Urinary bladder (tissue), 4 donors: ENCODE data around the gene RAMP1. TPM values are rescaled to one million over a fixed set of nuclear protein-coding genes. Genes with fewer than 3 reads are reported as not detected.
A peak's percentile ranks its signal among the peaks of the same experiment; 100 is the strongest.

ENCODE experiments used
- DNase-seq: peaks from one replicate; pipeline ENCODE4 v3.0.0-alpha.2; 2015; ENCODE audit errors: extremely low spot score
- H3K27ac ChIP-seq: one replicate; pipeline ENCODE4 v1.5.1; 2013; ENCODE audit warnings: low read depth, mild to moderate bottlenecking, moderate library complexity
- H3K36me3 ChIP-seq: one replicate; pipeline ENCODE4 v1.6.1; 2013; ENCODE audit warnings: mild to moderate bottlenecking, moderate library complexity; ENCODE audit not compliant: insufficient read depth
- H3K4me1 ChIP-seq: one replicate; pipeline ENCODE4 v1.6.1; 2013; ENCODE audit warnings: mild to moderate bottlenecking, moderate library complexity; ENCODE audit not compliant: insufficient read depth
- H3K4me3 ChIP-seq: one replicate; pipeline ENCODE4 v1.5.1; 2013; ENCODE audit warnings: low read depth, low read length
- WGBS: extraction: QIAGEN DNeasy Blood & Tissue Kit; methylation state at CpG from one replicate; pipeline ENCODE4 v1.1.7; 2013; 5-methylcytosine and 5-hydroxymethylcytosine counted together
- polyA plus RNA-seq: library from polyadenylated mRNA; stranded (reverse); fragments of 200-250 nt; gene quantifications from one replicate; pipeline ENCODE4 v1.2.3, GENCODE V29; 2013
- total RNA-seq: library from RNA; depleted of rRNA; stranded (reverse); fragments of >200 nt; gene quantifications from one replicate; pipeline ENCODE4 v1.2.3, GENCODE V29; 2014
- donor health status: healthy with polysubstance abuse.
- donor health status: healthy.

The RAMP1 gene
- total and polyA plus RNA-seq, 2 donors, result 13.2 to 185 TPM

DNA sequence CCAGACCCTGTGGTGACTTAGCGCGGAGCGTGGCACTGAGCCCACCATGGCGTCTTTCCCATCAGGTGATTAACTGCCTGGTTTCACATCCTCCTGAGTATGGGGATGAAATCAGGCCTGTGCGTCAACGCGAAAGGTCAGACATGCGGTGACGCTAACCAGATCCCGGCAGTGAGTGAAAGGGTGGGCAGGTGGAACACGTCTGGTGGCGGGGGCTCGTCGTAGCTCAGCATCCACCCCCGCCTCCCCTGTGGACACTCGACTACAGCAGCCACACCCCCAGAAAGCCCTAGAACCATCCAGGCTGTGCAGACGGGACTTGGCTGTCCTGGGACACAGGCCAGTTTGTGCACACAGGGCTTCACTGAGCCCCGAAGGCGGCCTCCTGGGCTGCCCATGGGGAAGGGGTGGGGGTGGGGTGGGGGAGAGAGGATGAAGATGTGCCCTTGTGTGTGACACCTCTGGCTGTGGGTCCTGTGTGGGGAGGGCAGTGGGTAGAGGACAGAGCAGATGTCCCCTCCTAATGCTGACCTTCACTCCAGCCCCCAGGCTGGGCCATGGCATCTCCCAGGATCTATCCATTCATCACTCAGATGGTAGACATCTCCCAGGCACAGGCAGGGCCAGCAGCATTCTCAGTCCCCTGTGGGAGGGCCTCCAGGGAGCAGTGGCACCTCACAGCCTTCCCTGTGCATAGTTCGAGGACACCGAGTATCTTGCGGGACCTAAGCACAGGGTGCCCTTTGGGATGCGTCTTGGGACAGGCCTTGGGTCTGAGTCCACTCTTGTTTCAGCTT lies 27.5 kb downstream of the RAMP1 start:
- DNase-seq, result peak; percentile 43
- Histone ChIP-seq H3K36me3 (no peaks in the 10 kb centered on the region), H3K4me1 (no peaks in the 10 kb centered on the region), H3K4me3 (no peak overlapping the region), H3K27ac (no peak overlapping the region)
- 42% methylated on average over 23 of the region's 23 CpGs for WGBS

DNA sequence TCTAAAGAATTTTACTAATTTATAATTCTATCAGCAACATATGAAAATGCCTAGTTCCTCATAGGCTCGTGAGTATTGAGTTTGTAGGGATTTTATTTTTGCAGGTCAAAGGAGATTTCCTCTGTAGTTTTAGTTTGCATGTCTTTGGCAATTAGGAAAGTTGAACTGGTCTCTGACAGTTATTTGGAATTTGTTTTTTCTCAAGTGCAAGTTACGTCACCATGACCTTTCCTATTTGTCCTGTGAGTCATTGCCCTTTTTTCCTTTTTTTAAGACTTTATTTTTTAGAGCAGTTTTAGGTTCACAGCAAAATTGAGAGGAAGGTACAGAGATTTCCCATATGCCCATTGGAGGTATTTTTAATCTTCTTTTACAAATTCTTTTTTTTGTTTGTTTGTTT lies 29.0 kb downstream of the RAMP1 start:
- H3K4me1 ChIP-seq, result no peaks in the 10 kb centered on the region
- no peak overlapping the region for H3K27ac ChIP-seq
- no peak overlapping the region for H3K4me3 ChIP-seq
- WGBS, result 38% methylated on average over 2 of the region's 2 CpGs
- DNase-seq, result no peak
- no peaks in the 10 kb centered on the region for H3K36me3 ChIP-seq

DNA sequence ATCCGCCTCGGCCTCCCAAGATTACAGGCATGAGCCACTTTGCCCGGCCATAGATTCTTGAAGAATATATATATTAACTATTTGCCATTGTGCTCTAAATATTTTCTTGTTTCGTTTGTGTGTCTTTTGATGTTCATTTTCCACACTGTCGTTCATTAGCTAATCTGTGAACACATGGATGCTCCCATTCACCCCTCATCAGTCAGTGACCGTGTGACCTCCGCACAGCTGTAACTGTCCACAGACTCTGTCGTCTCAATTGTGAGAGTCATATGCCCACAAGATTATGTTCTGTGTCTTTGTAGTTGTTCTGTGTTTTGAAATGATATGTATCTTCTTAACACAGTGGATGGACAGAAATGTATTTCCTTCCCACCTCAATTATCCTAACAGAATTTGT lies 29.6 kb downstream of the RAMP1 start:
- no peak overlapping the region for H3K27ac ChIP-seq
- 92% methylated on average over 8 of the region's 8 CpGs for WGBS
- DNase-seq, result no peak
- no peak overlapping the region for H3K4me3 ChIP-seq
- H3K36me3 ChIP-seq, result no peaks in the 10 kb centered on the region
- H3K4me1 ChIP-seq, result no peaks in the 10 kb centered on the region

DNA sequence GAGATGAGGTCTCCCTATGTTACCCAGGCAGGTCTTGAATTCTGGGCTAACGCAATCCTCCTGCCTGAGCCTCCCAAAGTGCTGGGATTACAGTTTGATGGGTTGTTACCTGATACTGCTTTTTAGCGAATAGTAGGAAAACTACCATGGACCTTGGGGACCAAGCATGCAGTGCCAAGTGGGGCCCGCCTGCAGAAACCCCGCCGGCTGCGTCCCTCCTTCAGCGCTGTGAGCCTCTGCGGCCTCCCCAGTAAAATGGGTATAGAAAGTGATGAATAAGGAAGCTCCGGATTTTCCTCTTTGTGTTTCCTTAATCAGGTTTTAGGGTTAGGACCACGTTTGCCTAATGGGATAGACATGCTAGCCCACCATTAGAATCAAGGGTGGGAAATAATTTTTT lies 30.4 kb downstream of the RAMP1 start:
- H3K4me3 ChIP-seq, result no peak overlapping the region
- no peak for DNase-seq
- no peak overlapping the region for H3K27ac ChIP-seq
- 97% methylated on average over 10 of the region's 10 CpGs for WGBS
- no peaks in the 10 kb centered on the region for H3K4me1 ChIP-seq
- H3K36me3 ChIP-seq, result no peaks in the 10 kb centered on the region

DNA sequence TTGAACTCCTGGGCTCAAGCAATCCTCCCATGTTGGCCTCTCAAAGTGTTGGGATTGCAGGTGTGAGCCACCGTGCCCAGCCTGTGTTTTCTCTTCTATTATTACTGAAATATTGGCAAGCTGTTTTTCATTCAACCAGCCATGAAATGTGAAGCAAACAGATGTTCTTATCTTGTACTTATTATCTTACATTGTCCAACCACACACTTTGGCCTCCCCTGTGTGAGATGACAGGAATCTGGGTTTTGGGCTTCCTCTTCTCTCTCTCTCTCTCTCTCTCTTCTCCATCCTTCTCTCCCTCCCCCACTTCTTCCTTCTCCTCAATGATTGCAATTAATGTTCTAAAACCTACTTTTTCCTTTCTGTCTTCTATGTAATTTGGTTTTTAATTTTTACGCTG lies 33.1 kb downstream of the RAMP1 start:
- H3K4me1 ChIP-seq, result no peaks in the 10 kb centered on the region
- DNase-seq, result no peak
- no peaks in the 10 kb centered on the region for H3K36me3 ChIP-seq
- H3K4me3 ChIP-seq, result no peak overlapping the region
- 62% methylated on average over 2 of the region's 2 CpGs for WGBS
- H3K27ac ChIP-seq, result no peak overlapping the region

GRCh38 chr2:237892984-237893595 lies 33.7 kb downstream of the RAMP1 start:
- no peaks in the 10 kb centered on the region for H3K36me3 ChIP-seq
- no peak overlapping the region for H3K27ac ChIP-seq
- no peak for DNase-seq
- no peaks in the 10 kb centered on the region for H3K4me1 ChIP-seq
- no peak overlapping the region for H3K4me3 ChIP-seq
- 53% methylated on average over 9 of the region's 9 CpGs for WGBS

DNA sequence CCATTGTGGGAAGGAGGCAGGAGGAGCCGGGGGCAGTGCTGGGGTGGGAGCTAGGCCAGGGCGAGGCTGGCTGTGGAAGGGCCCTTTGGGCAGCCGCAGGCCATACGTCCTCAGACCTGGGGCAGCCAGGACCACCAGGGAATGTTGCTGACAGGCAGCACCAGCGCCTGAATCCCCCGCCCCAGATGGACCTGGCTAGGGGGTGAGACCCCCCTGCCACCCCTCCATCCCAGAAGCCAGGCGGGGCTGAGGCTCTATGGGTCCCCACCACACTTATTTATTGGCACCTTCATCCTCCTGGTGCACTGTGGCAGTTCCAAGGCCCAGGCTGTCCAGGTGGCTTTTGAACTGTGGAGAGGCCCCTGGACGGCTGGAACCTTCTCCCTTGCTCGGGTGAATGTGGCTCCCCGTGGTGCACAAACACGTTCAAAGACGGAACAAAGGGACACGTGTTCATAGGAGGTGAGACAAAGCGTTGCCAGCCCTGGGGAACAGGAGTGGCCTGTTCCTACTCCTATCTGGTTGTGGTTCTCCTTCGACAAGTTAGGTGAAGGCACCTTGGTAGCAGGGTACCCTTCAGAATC lies 35.1 kb downstream of the RAMP1 start:
- 93% methylated on average over 15 of the region's 15 CpGs for WGBS
- Histone ChIP-seq H3K27ac (no peak overlapping the region), H3K4me1 (no peaks in the 10 kb centered on the region)

DNA sequence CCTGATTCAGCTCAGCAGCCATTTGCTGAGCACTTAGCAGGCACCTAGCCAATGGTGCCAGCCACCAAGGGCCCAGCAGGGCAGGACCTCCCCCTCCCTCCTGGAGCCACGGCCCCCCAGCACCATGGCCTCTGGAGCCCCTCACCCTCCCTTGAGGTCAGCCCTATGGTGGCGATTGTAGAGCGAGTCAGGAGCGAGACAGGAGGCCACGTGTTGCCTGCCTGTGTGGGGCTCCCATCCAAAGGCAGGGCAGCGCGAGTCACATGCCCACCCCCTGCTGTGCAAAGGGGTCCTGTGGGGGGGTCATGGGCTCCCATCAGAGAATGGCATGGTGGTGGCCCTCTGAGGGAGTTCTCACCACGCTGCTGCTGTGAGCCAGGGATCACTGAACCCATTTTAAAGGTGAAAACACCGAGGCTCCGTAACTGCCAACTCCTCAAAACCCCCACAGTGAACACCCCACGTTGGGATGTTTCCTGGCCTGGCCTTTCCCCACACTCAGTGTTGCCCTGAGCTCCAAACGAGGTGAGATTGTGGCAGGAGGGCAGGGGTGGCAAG lies 35.6 kb downstream of the RAMP1 start:
- Histone ChIP-seq H3K27ac (no peak overlapping the region), H3K36me3 (no peaks in the 10 kb centered on the region), H3K4me3 (no peak overlapping the region), H3K4me1 (no peaks in the 10 kb centered on the region)
- no peak for DNase-seq
- WGBS, result 92% methylated on average over 12 of the region's 12 CpGs

More for the DNA sequence above, 35.1 kb downstream of the RAMP1 start:
- H3K4me3 ChIP-seq, result no peak overlapping the region
- no peaks in the 10 kb centered on the region for H3K36me3 ChIP-seq
- DNase-seq, result no peak

- 70% methylated on average over 27 of the region's 27 CpGs for WGBS
- H3K4me3 ChIP-seq, result no peak overlapping the region
- H3K36me3 ChIP-seq, result no peaks in the 10 kb centered on the region
- H3K27ac ChIP-seq, result no peak overlapping the region
- H3K4me1 ChIP-seq, result no peaks in the 10 kb centered on the region
- no peak for DNase-seq
Observed at GRCh38 chr2:237895544-237896506, 36.4 kb downstream of the RAMP1 start.

- no peak for DNase-seq
- 71% methylated on average over 7 of the region's 7 CpGs for WGBS
- Histone ChIP-seq H3K36me3 (no peaks in the 10 kb centered on the region), H3K4me3 (no peak overlapping the region), H3K27ac (no peak overlapping the region), H3K4me1 (no peaks in the 10 kb centered on the region)
Observed at GRCh38 chr2:237896507-237896892, 37.1 kb downstream of the RAMP1 start.

- DNase-seq, result no peak
Observed at GRCh38 chr2:237896956-237897355, 37.5 kb downstream of the RAMP1 start.

DNA sequence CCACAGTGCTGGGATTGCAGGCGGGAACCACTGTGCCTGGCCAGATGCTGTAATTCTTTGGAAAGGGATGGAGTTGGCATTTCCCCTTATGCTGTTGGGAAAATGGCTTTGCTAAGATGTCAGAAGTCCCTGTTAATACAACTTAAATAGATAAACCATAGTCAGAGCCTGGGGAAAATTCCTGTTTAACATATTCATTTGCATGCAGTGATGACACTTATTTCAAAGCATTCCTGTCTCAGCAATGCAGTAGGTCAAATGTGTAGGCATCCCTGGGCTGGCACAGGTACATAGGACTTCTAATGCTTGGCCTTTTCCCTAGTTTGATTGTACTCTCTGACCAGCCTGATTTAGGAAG lies 38.6 kb downstream of the RAMP1 start:
- 91% methylated on average over 1 of the region's 1 CpG for WGBS
- no peak for DNase-seq
- H3K4me1 ChIP-seq, result no peaks in the 10 kb centered on the region
- H3K4me3 ChIP-seq, result no peak overlapping the region
- H3K27ac ChIP-seq, result no peak overlapping the region
- H3K36me3 ChIP-seq, result no peaks in the 10 kb centered on the region

More at GRCh38 chr2:237896956-237897355, 37.5 kb downstream of the RAMP1 start:
- no peak overlapping the region for H3K4me3 ChIP-seq
- H3K27ac ChIP-seq, result no peak overlapping the region
- no peaks in the 10 kb centered on the region for H3K4me1 ChIP-seq
- H3K36me3 ChIP-seq, result no peaks in the 10 kb centered on the region
- 89% methylated on average over 10 of the region's 10 CpGs for WGBS
